ENCODE measurements around the gene DNAJC7. TPM values are rescaled to one million over a fixed set of nuclear protein-coding genes. Genes with fewer than 3 reads are reported as not detected.
A peak's percentile ranks its signal among the peaks of the same experiment; 100 is the strongest.

Gene DNAJC7
- total RNA-seq (2014; rRNA removed; shearing (Covaris generic)) = 80.6 and 97.7 TPM in 2 replicates

GRCh38 chr17:42016941-42017865 lies at the start of gene DNAJC7:
Gene DNAJC7, minus strand, starts transcription at chr17:42017439. Its CDS starts 23 bp downstream, at chr17:42017416.
- Histone ChIP-seq H3K27ac (peak within 1 kb of the TSS; percentile 88), H3K4me1 (replicated peaks) (peaks cover 20% of the 10 kb centered on the region), H3K36me3 (peaks cover 23% of the 10 kb centered on the region), H3K4me3 (peak within 1 kb of the TSS; percentile 77), H3K27me3 (replicated peaks) (no peaks in the 10 kb centered on the region), H3K9me3 (replicated peaks) (no peaks in the 10 kb centered on the region)
- DNase-seq (ENCODE audit: low read depth in 1 of 2, low spot score in 2 of 2) = peak; percentile 92

DNA sequence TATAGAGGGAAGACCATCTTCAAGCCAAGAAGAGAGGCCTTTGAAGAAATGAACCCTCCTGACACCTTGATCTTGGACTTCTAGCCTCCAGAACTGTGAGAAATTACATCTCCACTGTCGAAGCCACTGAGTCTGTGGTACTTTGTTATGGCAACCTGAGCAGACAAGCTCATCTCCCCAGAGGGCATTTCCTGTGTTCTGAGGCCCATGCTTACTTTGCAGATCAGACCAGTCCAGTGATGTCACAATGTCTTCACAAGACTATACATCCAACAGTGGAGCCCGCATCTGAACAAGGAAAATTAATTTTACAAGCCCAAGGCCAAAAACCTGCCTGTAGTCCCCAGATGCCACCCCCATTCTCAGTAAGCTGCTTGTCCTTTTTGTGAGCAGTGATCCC lies 48.0 kb upstream of the DNAJC7 start:
- no peak overlapping the region for H3K4me3 ChIP-seq
- no peak for DNase-seq (ENCODE audit: low read depth in 1 of 2, low spot score in 2 of 2)

DNA sequence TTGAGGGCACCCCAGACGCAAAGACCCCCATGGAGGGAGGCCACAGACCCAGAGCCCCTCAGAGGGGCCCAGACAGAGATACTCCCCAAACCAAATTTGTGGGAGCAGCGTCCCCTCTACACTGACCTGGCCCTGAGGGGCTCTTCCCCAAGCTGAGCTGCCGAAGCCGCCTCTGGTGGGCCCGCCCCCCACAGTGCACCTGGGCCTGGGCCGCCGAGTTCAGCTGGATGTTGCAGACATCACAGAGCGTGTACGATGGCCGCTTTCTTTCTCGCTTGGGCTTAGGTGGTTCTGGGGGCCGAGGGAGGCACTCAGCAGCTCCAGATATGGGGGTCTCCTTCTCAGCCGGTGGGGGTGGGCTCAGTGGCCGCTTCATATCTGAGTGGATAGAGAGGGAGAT lies 45.4 kb upstream of the DNAJC7 start:
- no peak overlapping the region for H3K4me3 ChIP-seq
- no peaks in the 10 kb centered on the region for H3K27me3 ChIP-seq (replicated peaks)
- no peak for DNase-seq (ENCODE audit: low read depth in 1 of 2, low spot score in 2 of 2)
- no peak overlapping the region for H3K27ac ChIP-seq
- no peaks in the 10 kb centered on the region for H3K4me1 ChIP-seq (replicated peaks)
- H3K36me3 ChIP-seq = no peaks in the 10 kb centered on the region
- no peaks in the 10 kb centered on the region for H3K9me3 ChIP-seq (replicated peaks)

More for the DNA sequence above, 48.0 kb upstream of the DNAJC7 start:
- Histone ChIP-seq H3K36me3 (no peaks in the 10 kb centered on the region), H3K27me3 (replicated peaks) (no peaks in the 10 kb centered on the region), H3K9me3 (replicated peaks) (no peaks in the 10 kb centered on the region), H3K4me1 (replicated peaks) (no peaks in the 10 kb centered on the region), H3K27ac (no peak overlapping the region)

DNA sequence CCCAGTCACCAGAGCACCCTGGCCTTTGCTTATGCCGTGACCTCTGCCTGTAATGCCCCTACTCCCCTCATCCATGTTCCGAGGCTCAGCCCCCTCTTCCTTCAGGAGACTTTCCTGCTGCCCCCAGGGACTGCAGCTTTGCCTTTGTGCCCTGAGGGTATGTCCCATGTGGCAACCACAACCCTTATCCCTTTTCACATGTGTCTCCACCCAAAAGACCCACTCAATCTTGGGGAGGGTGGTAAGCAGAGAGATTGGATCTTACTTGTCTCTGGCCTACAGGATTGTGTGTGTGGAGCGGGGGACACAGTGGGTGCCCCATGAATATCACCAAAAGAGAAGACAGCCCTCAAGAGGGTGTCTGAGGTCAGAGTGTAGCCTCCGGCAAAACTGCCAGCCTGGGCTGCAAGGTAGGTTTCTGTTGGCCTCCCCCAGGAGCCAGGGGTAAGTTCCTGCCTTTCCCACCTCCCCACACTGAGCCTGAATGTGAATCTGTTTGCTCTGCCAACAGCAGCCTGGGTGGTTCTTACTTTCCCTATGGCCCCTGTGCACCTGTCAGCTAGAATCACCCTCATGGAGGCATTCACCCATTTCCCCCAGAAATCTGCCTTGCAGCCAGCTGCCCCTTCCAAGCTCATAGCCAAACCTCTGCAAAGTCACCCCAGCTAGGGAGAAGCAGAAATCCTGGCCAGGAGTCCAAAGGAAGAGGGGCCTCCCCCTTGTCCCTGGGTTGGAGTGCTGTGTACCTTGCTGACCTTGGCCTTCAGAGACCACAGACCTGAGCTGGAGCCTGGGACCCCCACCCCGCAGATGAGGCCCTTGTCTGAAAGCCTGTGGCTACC lies 44.6 kb upstream of the DNAJC7 start:
- Histone ChIP-seq H3K36me3 (no peaks in the 10 kb centered on the region), H3K4me3 (no peak overlapping the region), H3K27me3 (replicated peaks) (no peaks in the 10 kb centered on the region), H3K4me1 (replicated peaks) (no peaks in the 10 kb centered on the region), H3K9me3 (replicated peaks) (no peaks in the 10 kb centered on the region), H3K27ac (no peak overlapping the region)
- DNase-seq (ENCODE audit: low read depth in 1 of 2, low spot score in 2 of 2) = no peak

GRCh38 chr17:42060231-42060630 lies 43.0 kb upstream of the DNAJC7 start:
- no peaks in the 10 kb centered on the region for H3K27me3 ChIP-seq (replicated peaks)
- H3K27ac ChIP-seq = no peak overlapping the region
- H3K4me3 ChIP-seq = no peak overlapping the region
- no peaks in the 10 kb centered on the region for H3K36me3 ChIP-seq
- no peaks in the 10 kb centered on the region for H3K4me1 ChIP-seq (replicated peaks)
- no peak for DNase-seq (ENCODE audit: low read depth in 1 of 2, low spot score in 2 of 2)
- H3K9me3 ChIP-seq (replicated peaks) = no peaks in the 10 kb centered on the region

DNA sequence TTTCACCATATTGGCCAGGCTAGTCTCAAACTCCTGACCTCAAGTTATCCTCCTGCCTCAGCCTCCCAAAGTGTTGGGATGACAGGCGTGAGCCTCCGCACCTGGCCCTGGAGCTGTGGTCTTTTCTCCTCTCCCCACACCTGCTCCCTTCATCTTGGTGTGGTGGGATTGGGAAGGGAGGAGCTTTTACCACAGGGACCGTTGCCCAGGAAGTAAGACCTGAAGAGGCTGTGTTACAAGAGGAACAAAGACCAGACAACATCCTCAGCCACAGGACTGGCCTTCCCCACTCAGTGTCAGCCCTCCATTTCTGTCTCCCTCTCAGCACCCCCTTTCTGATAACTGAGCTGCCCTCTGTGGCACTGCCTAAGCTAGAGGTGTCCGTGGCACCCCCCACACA lies 42.6 kb upstream of the DNAJC7 start:
- Histone ChIP-seq H3K27ac (no peak overlapping the region), H3K9me3 (replicated peaks) (no peaks in the 10 kb centered on the region), H3K4me1 (replicated peaks) (no peaks in the 10 kb centered on the region), H3K36me3 (no peaks in the 10 kb centered on the region), H3K27me3 (replicated peaks) (no peaks in the 10 kb centered on the region), H3K4me3 (no peak overlapping the region)
- DNase-seq (ENCODE audit: low read depth in 1 of 2, low spot score in 2 of 2) = no peak

- DNase-seq (ENCODE audit: low read depth in 1 of 2, low spot score in 2 of 2) = no peak
- Histone ChIP-seq H3K4me1 (replicated peaks) (no peaks in the 10 kb centered on the region), H3K9me3 (replicated peaks) (no peaks in the 10 kb centered on the region), H3K27ac (no peak overlapping the region), H3K27me3 (replicated peaks) (0 out of 2 replicates have a peak, but pooled peaks cover 4% of the 10 kb centered on the region), H3K4me3 (no peak overlapping the region), H3K36me3 (no peaks in the 10 kb centered on the region)
These were observed 40.8 kb upstream of the DNAJC7 start for GRCh38 chr17:42058063-42058462.

GRCh38 chr17:42056635-42057034 lies 39.4 kb upstream of the DNAJC7 start:
- H3K4me3 ChIP-seq = no peak overlapping the region

DNA sequence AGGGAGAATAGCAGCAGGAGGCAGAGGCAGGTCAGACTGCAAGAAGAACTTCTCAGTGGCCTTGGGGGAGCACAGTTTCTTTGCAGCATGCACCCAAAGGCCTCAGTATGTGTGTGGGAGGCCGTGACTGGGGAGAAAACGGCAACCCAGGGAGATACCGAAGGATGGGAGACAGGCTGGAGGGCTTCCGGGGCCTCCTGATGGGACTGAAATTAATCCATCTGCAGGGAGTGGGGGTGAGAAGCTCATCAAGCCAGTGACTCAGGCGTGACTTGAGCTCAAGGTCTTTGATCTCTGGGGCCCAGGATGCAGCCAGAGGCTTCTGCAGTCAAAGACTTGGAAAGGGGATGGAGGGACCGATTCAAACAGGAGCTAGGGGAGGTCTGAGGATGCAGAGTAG lies 38.3 kb upstream of the DNAJC7 start:
- 0 out of 2 replicates have a peak, but pooled peaks cover 4% of the 10 kb centered on the region for H3K27me3 ChIP-seq (replicated peaks)

More at GRCh38 chr17:42056635-42057034, 39.4 kb upstream of the DNAJC7 start:
- H3K27me3 ChIP-seq (replicated peaks) = 0 out of 2 replicates have a peak, but pooled peaks cover 4% of the 10 kb centered on the region
- no peaks in the 10 kb centered on the region for H3K36me3 ChIP-seq
- H3K4me1 ChIP-seq (replicated peaks) = no peaks in the 10 kb centered on the region
- H3K9me3 ChIP-seq (replicated peaks) = no peaks in the 10 kb centered on the region
- no peak for DNase-seq (ENCODE audit: low read depth in 1 of 2, low spot score in 2 of 2)
- H3K27ac ChIP-seq = no peak overlapping the region

GRCh38 chr17:42055027-42055426 lies 37.8 kb upstream of the DNAJC7 start:
- Histone ChIP-seq H3K4me3 (no peak overlapping the region), H3K27me3 (replicated peaks) (0 out of 2 replicates have a peak, but pooled peaks cover 4% of the 10 kb centered on the region), H3K4me1 (replicated peaks) (peaks cover 2% of the 10 kb centered on the region), H3K27ac (no peak overlapping the region), H3K36me3 (no peaks in the 10 kb centered on the region), H3K9me3 (replicated peaks) (no peaks in the 10 kb centered on the region)
- DNase-seq (ENCODE audit: low read depth in 1 of 2, low spot score in 2 of 2) = no peak

More for the DNA sequence above, 38.3 kb upstream of the DNAJC7 start:
- Histone ChIP-seq H3K4me1 (replicated peaks) (no peaks in the 10 kb centered on the region), H3K9me3 (replicated peaks) (no peaks in the 10 kb centered on the region), H3K36me3 (no peaks in the 10 kb centered on the region), H3K27ac (no peak overlapping the region), H3K4me3 (no peak overlapping the region)
- DNase-seq (ENCODE audit: low read depth in 1 of 2, low spot score in 2 of 2) = no peak

DNA sequence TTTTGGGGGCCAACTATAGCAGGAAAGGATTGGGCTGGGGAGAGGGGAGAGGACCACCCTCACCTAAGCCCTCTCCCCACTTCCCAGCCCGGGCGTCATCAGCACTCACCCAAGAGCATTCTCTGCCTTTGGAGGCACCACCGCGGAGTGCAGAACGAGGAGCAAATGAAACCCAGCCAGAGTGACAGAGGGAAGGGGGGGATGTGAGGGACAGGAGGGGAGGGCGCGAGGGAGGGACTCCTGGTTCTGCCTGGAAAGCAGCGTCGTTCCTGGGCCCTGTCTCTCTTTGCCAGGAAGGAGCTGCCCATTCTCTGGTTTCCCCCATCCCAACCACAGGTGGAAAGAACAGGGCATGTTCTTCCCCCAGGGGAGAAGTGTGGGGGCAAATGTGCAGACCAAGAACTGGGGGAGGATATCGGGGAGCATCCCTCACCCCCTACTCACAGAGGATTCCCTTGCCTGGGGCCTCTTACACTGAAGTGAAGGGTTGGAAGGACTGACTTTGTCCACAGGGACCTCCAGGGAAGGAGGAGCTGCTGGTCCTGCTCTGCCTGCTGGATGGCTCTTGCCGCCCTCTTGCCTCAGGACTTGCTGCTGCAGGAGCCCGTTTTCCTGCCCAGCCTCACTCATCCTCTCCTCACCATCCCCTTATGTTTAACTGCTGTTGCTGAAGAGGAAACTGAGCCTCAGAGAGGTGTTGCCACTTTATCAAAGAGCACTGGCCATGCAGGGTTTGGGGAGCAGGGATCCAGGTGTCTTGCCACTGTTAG lies 36.7 kb upstream of the DNAJC7 start:
- no peak overlapping the region for H3K27ac ChIP-seq
- no peak for DNase-seq (ENCODE audit: low read depth in 1 of 2, low spot score in 2 of 2)
- no peaks in the 10 kb centered on the region for H3K36me3 ChIP-seq
- peaks cover 5% of the 10 kb centered on the region for H3K4me1 ChIP-seq (replicated peaks)
- no peak overlapping the region for H3K4me3 ChIP-seq
- H3K9me3 ChIP-seq (replicated peaks) = no peaks in the 10 kb centered on the region
- 0 out of 2 replicates have a peak, but pooled peaks cover 4% of the 10 kb centered on the region for H3K27me3 ChIP-seq (replicated peaks)

- Histone ChIP-seq H3K36me3 (no peaks in the 10 kb centered on the region), H3K4me3 (no peak overlapping the region), H3K4me1 (replicated peaks) (peaks cover 5% of the 10 kb centered on the region), H3K9me3 (replicated peaks) (no peaks in the 10 kb centered on the region), H3K27me3 (replicated peaks) (0 out of 2 replicates have a peak, but pooled peaks cover 4% of the 10 kb centered on the region), H3K27ac (no peak overlapping the region)
- no peak for DNase-seq (ENCODE audit: low read depth in 1 of 2, low spot score in 2 of 2)
These were observed 35.2 kb upstream of the DNAJC7 start for GRCh38 chr17:42052346-42052877.

GRCh38 chr17:42051645-42052044 lies 34.4 kb upstream of the DNAJC7 start:
- no peak for DNase-seq (ENCODE audit: low read depth in 1 of 2, low spot score in 2 of 2)
- peaks cover 5% of the 10 kb centered on the region for H3K4me1 ChIP-seq (replicated peaks)
- no peaks in the 10 kb centered on the region for H3K36me3 ChIP-seq
- no peaks in the 10 kb centered on the region for H3K9me3 ChIP-seq (replicated peaks)
- no peak overlapping the region for H3K27ac ChIP-seq
- H3K4me3 ChIP-seq = no peak overlapping the region
- H3K27me3 ChIP-seq (replicated peaks) = 0 out of 2 replicates have a peak, but pooled peaks cover 4% of the 10 kb centered on the region

Measured in SJSA1 (cell line).